ENCODE results near the gene CHORDC1. TPM values are rescaled to one million over a fixed set of nuclear protein-coding genes. Genes with fewer than 3 reads are reported as not detected.
"Not testable (repeated sequence)": the region's sequence is repeated elsewhere in the genome, so short reads cannot be mapped to it uniquely, and the experiment has no call there.

CHORDC1 gene
- total and polyA plus RNA-seq, 10 donors = 21.0 to 82.6 (median 44.7) TPM

GRCh38 chr11:90168571-90168970 lies 54.3 kb downstream of the CHORDC1 start:
- H3K27ac ChIP-seq = no peak overlapping the region
- no peak overlapping the region for H3K4me3 ChIP-seq
- peaks cover 0 to 5% (median 0%) of the 10 kb centered on the region in 6 donors for H3K36me3 ChIP-seq
- TF ChIP-seq POLR2AphosphoS5 (IDR thresholded peaks at IDR 0.05) (no peak), CTCF (IDR thresholded peaks at IDR 0.05 in 8 of 11, conservative IDR thresholded peaks at IDR 0.05 in 3 of 11) (no peak), POLR2A (IDR thresholded peaks at IDR 0.05) (no peak)
- 80 to 90% (median 84%) methylated on average over 3 of the region's 3 CpGs for WGBS, 5 donors
- no peaks in the 10 kb centered on the region for H3K4me1 ChIP-seq
- H3K9me3 ChIP-seq = peaks cover 0 to 4% (median 0%) of the 10 kb centered on the region in 8 donors
- no peaks in the 10 kb centered on the region for H3K27me3 ChIP-seq (replicated peaks in 1 of 7)
- intact Hi-C loops (cut with DNase I; ENCODE audit: low total_unique reads) = no loop called here
- DNase-seq = no peak

DNA sequence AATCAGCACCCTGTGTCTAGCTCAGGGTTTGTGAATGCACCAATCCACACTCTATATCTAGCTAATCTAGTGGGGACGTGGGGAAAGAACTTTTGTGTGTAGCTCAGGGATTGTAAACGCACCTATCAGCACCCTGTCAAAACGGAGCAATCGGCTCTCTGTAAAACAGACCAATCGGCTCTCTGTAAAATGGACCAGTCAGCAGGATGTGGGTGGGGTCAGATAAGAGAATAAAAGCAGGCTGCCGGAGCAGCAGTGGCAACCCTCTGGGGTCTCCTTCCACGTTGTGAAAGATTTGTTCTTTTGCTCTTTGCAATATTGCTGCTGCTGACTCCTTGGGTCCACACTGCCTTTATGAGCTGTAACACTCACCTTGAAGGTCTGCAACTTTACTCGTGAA lies 55.1 kb downstream of the CHORDC1 start:
- intact Hi-C loops (cut with DNase I; ENCODE audit: low total_unique reads); H3K27me3 ChIP-seq (replicated peaks in 1 of 7); H3K9me3 ChIP-seq; H3K36me3 ChIP-seq; H3K27ac ChIP-seq; H3K4me1 ChIP-seq; DNase-seq; H3K4me3 ChIP-seq: not testable (repeated sequence)
- 78 to 88% (median 86%) methylated on average over 8 of the region's 8 CpGs for WGBS, 5 donors

DNA sequence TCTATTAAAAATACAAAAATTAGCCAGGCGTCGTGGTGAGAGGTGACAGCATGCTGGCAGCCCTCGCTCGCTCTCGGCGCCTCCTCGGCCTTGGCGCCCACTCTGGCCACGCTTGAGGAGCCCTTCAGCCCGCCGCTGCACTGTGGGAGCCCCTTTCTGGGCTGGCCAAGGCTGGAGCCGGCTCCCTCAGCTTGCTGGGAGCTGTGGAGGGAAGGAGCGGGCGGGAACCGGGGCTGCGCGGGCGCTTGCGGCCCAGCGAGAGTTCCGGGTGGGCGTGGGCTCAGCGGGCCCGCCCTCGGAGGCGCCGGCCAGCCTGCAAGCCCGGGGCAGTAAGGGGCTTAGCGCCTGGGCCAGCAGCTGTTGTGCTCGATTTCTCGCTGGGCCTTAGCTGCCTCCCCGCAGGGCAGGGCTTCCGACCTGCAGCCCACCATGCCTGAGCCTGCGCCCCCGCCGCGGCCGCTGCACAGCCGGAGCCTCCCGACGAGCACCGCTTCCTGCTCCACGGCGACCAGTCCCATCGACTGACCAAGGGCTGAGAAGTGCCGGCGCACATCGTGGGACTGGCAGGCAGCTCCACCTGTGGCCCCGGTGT lies 55.8 kb downstream of the CHORDC1 start:
- H3K27me3 ChIP-seq (replicated peaks in 1 of 7); DNase-seq; H3K4me1 ChIP-seq; intact Hi-C loops (cut with DNase I; ENCODE audit: low total_unique reads); H3K27ac ChIP-seq; H3K36me3 ChIP-seq; H3K9me3 ChIP-seq; H3K4me3 ChIP-seq: not testable (repeated sequence)
- WGBS, 5 donors = 93 to 97% (median 94%) methylated on average over 39 to 49 of the region's 49 CpGs

Other genes with a start within 250 kb of the CHORDC1 start
- not detected for gene TRIM49C, start 191.9 kb downstream of the CHORDC1 start, total RNA-seq
- not detected for gene TRIM49C, start 191.9 kb downstream of the CHORDC1 start, polyA plus RNA-seq
- gene UBTFL1, start 137.1 kb downstream of the CHORDC1 start, total RNA-seq = not detected
- gene UBTFL1, start 137.1 kb downstream of the CHORDC1 start, polyA plus RNA-seq = not detected
- gene NAALAD2, start 88.4 kb downstream of the CHORDC1 start, total RNA-seq = 10 to 100 TPM in 2 of 7 donors, 1 to 10 TPM in 5; 3.0 to 12.3 (median 5.4) TPM
- gene NAALAD2, start 88.4 kb downstream of the CHORDC1 start, polyA plus RNA-seq = 1 to 10 TPM in 2 of 3 donors, under 1 TPM in 1; 0.67 to 1.2 (median 1.2) TPM

Measured in spleen (tissue), 11 donors.